Endothelial cell of umbilical vein (primary cell): ENCODE results near the gene MFN1. TPM values are rescaled to one million over a fixed set of nuclear protein-coding genes. Genes with fewer than 3 reads are reported as not detected.

Experiments used
- BruUV-seq: library from RNA; stranded (reverse); fragments of 400-500 nt; replicated peaks from 2 replicates; lab custom pipeline; 2021; lab: Mats Ljungman, UMichigan
- CTCF ChIA-PET: fragments of 300-600, 350-600 bp; sonication (Branson Sonifier 250); formaldehyde crosslinking; loops from one replicate; lab custom pipeline; 2021; ENCODE audit warnings: antibody characterized with exemption, inconsistent platforms; lab: Charles Lee
- POLR2A ChIA-PET: fragments of 300-600, 350-600 bp; sonication (Branson Sonifier 250); formaldehyde crosslinking; loops from one replicate; lab custom pipeline; 2021; ENCODE audit warnings: antibody characterized with exemption, inconsistent platforms; lab: Charles Lee
- DNase-seq: peaks from one replicate; pipeline ENCODE4 v3.0.0-alpha.2; 2011; ENCODE audit warnings: low read depth, low spot score
- FAIRE-seq: peaks from 2 replicates; lab custom pipeline; 2011; peaks lifted over from hg19 to GRCh38; lab: Jason Lieb, UNC
- H2AFZ ChIP-seq: 2 replicates; pipeline ENCODE4 v1.6.0; 2012; ENCODE audit warnings: low read depth, low read length, control low read depth, inconsistent platforms
- H3K27ac ChIP-seq: 2 replicates; pipeline ENCODE4 v1.5.1; 2011; ENCODE audit warnings: low read depth, mild to moderate bottlenecking, control low read depth, low read length, moderate library complexity; ENCODE audit not compliant: insufficient read depth
- H3K27me3 ChIP-seq, 2 experiments: 2 replicates each; pipeline versions ENCODE4 v1.6.0 to v1.6.1; 2011; ENCODE audit warnings: low read length in 2 of 2, mixed read lengths in 1 of 2; ENCODE audit not compliant: control insufficient read depth in 2 of 2, insufficient read depth in 2 of 2
- H3K36me3 ChIP-seq, 2 experiments: 2 replicates in 1 of 2; 3 replicates in 1 of 2; pipeline ENCODE4 v1.5.1; 2011; ENCODE audit warnings: low read length in 2 of 2, mild to moderate bottlenecking in 1 of 2, moderate library complexity in 1 of 2; ENCODE audit not compliant: control insufficient read depth in 2 of 2, insufficient read depth in 2 of 2; ENCODE audit errors: extremely low read depth in 1 of 2
- H3K4me1 ChIP-seq: 3 replicates; pipeline ENCODE4 v1.5.1; 2011; ENCODE audit warnings: mild to moderate bottlenecking, low read length; ENCODE audit not compliant: control insufficient read depth, insufficient read depth; ENCODE audit errors: extremely low read depth
- H3K4me2 ChIP-seq: 2 replicates; pipeline ENCODE4 v1.6.1; 2011; ENCODE audit warnings: low read length, control low read depth, mixed read lengths; ENCODE audit not compliant: insufficient read depth
- H3K4me3 ChIP-seq, 3 experiments: fragments of 200-600 bp in 1 of 3; sonication (generic), shearing (Covaris generic) in 1 of 3; replicated peaks in 1 of 3; 2 replicates each; pipeline ENCODE4 v1.5.1; 2011 to 2016; ENCODE audit warnings: control low read depth in 3 of 3, low read length in 3 of 3, mild to moderate bottlenecking in 2 of 3, inconsistent platforms in 1 of 3, low read depth in 1 of 3, moderate library complexity in 1 of 3; ENCODE audit not compliant: insufficient read depth in 1 of 3
- H3K79me2 ChIP-seq: 2 replicates; pipeline ENCODE4 v1.6.0; 2012; ENCODE audit warnings: low read length, inconsistent platforms; ENCODE audit not compliant: control insufficient read depth, insufficient read depth
- H3K9ac ChIP-seq: replicated peaks from 2 replicates; pipeline ENCODE3; 2011; ENCODE audit warnings: low read length, control low read depth; ENCODE audit not compliant: insufficient read depth; ENCODE audit errors: extremely low read depth
- H3K9me1 ChIP-seq: replicated peaks from 3 replicates; pipeline ENCODE4 v1.6.0; 2011; ENCODE audit warnings: mild to moderate bottlenecking, low read length; ENCODE audit not compliant: control insufficient read depth, insufficient read depth; ENCODE audit errors: extremely low read depth
- H3K9me3 ChIP-seq: replicated peaks from 2 replicates; pipeline ENCODE4 v1.5.1; 2012; ENCODE audit warnings: low read length, inconsistent platforms; ENCODE audit not compliant: control insufficient read depth, insufficient read depth
- H4K20me1 ChIP-seq: replicated peaks from 2 replicates; pipeline ENCODE3; 2011; ENCODE audit warnings: mild to moderate bottlenecking, low read length; ENCODE audit not compliant: control insufficient read depth, insufficient read depth; ENCODE audit errors: extremely low read depth
- EZH2 ChIP-seq: IDR thresholded peaks from 2 replicates; pipeline ENCODE4 v1.6.1; 2012; ENCODE audit warnings: borderline replicate concordance, low read depth, mild to moderate bottlenecking, moderate library complexity, low read length, inconsistent platforms; ENCODE audit not compliant: severe bottlenecking
- FOS ChIP-seq: IDR thresholded peaks from 2 replicates; pipeline ENCODE4 v1.6.1; 2011; ENCODE audit warnings: mild to moderate bottlenecking, low read length, moderate library complexity, borderline replicate concordance; ENCODE audit not compliant: insufficient read depth
- GATA2 ChIP-seq: IDR thresholded peaks from 2 replicates; pipeline ENCODE4 v1.7.0; 2011; ENCODE audit warnings: low read depth, mild to moderate bottlenecking, moderate library complexity, mixed read lengths, low read length; ENCODE audit not compliant: insufficient read length, insufficient read depth
- JUN ChIP-seq: IDR thresholded peaks from 2 replicates; pipeline ENCODE4 v1.6.1; 2011; ENCODE audit warnings: borderline replicate concordance, low read depth; ENCODE audit not compliant: insufficient read length, insufficient read depth
- MAX ChIP-seq: IDR thresholded peaks from 2 replicates; pipeline ENCODE4 v1.6.1; 2011; ENCODE audit not compliant: insufficient read depth, insufficient read length
- MYC ChIP-seq: IDR thresholded peaks from one replicate; pipeline ENCODE4 v1.6.1; 2011; ENCODE audit warnings: mild to moderate bottlenecking, low read depth, low read length
- POLR2A ChIP-seq: IDR thresholded peaks from 2 replicates; pipeline ENCODE4 v1.6.1; 2012; ENCODE audit warnings: low read depth, mild to moderate bottlenecking, control low read depth, low read length
- POLR2AphosphoS5 ChIP-seq: IDR thresholded peaks from 2 replicates; pipeline ENCODE4 v1.6.1; 2012; ENCODE audit warnings: low read depth, mild to moderate bottlenecking, control low read depth, low read length, moderate library complexity; ENCODE audit not compliant: insufficient read depth
- dilution Hi-C: fragments of 300-500 bp; cut with MboI; formaldehyde crosslinking; loops from one replicate; pipeline ENCODE4 v1.15.0; 2019; ENCODE audit warnings: low sequenced_read_pairs; ENCODE audit not compliant: extremely low pct_ligation_motif_present
- intact Hi-C: fragments of 100-400 bp; cut with micrococcal nuclease; formaldehyde crosslinking; loops from one replicate; pipeline ENCODE4 v1.10.0; 2022
- polyA plus RNA-seq, 4 experiments: library from polyadenylated mRNA; depleted of rRNA in 3 of 4; stranded (reverse) in 3 of 4; unstranded in 1 of 4; fragments of >200 nt; gene quantifications; 2 replicates each; pipeline versions ENCODE4 v1.2.1 to v1.2.3, GENCODE V29; 2011 to 2012; ENCODE audit warnings: missing spikeins in 1 of 4
- total RNA-seq: library from RNA; stranded (reverse); gene quantifications from 2 replicates; pipeline ENCODE4 v1.2.3, GENCODE V29; 2021
- TF ChIP-seq, protein P1 (sequence below), 2 donors: IDR thresholded peaks; 1 replicate in 1 of 2; 2 replicates in 1 of 2; pipeline ENCODE4 v1.5.1; 2011; ENCODE audit warnings: low read length in 2 of 2, mild to moderate bottlenecking in 2 of 2, moderate library complexity in 2 of 2, control low read depth in 1 of 2, inconsistent platforms in 1 of 2, low read depth in 1 of 2; ENCODE audit not compliant: insufficient read depth in 1 of 2; ENCODE audit errors: extremely low read depth in 1 of 2

Gene MFN1
- total and polyA plus RNA-seq, 2 donors (not counting 3 experiments of a cell fraction or from before 2014, with no cell fraction given), result 11.6 to 42.9 TPM

- intact Hi-C loops (no loop called here), dilution Hi-C loops (no loop called here)
- H3K9me3 ChIP-seq, result no peaks in the 10 kb centered on the region
- no peak overlapping the region for H3K4me3 ChIP-seq
- H3K36me3 ChIP-seq, result peaks cover 0 to 7% of the 10 kb centered on the region in 2 experiments
- H3K79me2 ChIP-seq, result no peaks in the 10 kb centered on the region
- no TSS peak for BruUV-seq
- no peak overlapping the region for H2AFZ ChIP-seq
- CTCF ChIA-PET, result interaction anchor here (1.5 kb wide), 1 partner anchor 13 kb away, joined by 4 read pairs; no protein-coding TSS in a partner anchor
- H3K4me2 ChIP-seq, result no peak overlapping the region
- TF ChIP-seq GATA2 (no peak), POLR2AphosphoS5 (no peak), MYC (no peak), JUN (no peak), POLR2A (no peak), MAX (no peak), FOS (no peak), EZH2 (no peak)
- TF ChIP-seq, protein P1, sequence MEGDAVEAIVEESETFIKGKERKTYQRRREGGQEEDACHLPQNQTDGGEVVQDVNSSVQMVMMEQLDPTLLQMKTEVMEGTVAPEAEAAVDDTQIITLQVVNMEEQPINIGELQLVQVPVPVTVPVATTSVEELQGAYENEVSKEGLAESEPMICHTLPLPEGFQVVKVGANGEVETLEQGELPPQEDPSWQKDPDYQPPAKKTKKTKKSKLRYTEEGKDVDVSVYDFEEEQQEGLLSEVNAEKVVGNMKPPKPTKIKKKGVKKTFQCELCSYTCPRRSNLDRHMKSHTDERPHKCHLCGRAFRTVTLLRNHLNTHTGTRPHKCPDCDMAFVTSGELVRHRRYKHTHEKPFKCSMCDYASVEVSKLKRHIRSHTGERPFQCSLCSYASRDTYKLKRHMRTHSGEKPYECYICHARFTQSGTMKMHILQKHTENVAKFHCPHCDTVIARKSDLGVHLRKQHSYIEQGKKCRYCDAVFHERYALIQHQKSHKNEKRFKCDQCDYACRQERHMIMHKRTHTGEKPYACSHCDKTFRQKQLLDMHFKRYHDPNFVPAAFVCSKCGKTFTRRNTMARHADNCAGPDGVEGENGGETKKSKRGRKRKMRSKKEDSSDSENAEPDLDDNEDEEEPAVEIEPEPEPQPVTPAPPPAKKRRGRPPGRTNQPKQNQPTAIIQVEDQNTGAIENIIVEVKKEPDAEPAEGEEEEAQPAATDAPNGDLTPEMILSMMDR (IDR thresholded peaks at IDR 0.05; ENCODE audit: extremely low read depth in 1 of 2, insufficient read depth in 1 of 2, low read depth in 1 of 2, low read length in 2 of 2), result no peak
- H4K20me1 ChIP-seq, result no peaks in the 10 kb centered on the region
- DNase-seq (no peak), FAIRE-seq (no peak)
- H3K4me1 ChIP-seq, result no peaks in the 10 kb centered on the region
- H3K27ac ChIP-seq, result no peak overlapping the region
- no peaks in the 10 kb centered on the region for H3K27me3 ChIP-seq
- POLR2A ChIA-PET, result no interaction called here
- no peak overlapping the region for H3K9ac ChIP-seq
- peaks cover 2% of the 10 kb centered on the region for H3K9me1 ChIP-seq
Measured at GRCh38 chr3:179376474-179376873, 29.0 kb downstream of the MFN1 start.
